Fibroblast of mammary gland (primary cell): ENCODE data around the gene HOXA7.
A peak's percentile ranks its signal among the peaks of the same experiment; 100 is the strongest.

ENCODE experiments used
- DNase-seq: peaks from one replicate; pipeline ENCODE4 v3.0.0-alpha.2; 2010; ENCODE audit warnings: low read depth
- H3K4me3 ChIP-seq: 2 replicates; pipeline ENCODE4 v1.5.1; 2011; ENCODE audit warnings: low read depth, mild to moderate bottlenecking, low read length, moderate library complexity; ENCODE audit not compliant: control insufficient read depth
- TF ChIP-seq, protein P1 (sequence below): conservative IDR thresholded peaks from 2 replicates; pipeline ENCODE4 v1.5.1; 2011; ENCODE audit warnings: low read depth, low read length, inconsistent platforms; ENCODE audit not compliant: control insufficient read depth, insufficient read depth

The HOXA7 gene

DNA sequence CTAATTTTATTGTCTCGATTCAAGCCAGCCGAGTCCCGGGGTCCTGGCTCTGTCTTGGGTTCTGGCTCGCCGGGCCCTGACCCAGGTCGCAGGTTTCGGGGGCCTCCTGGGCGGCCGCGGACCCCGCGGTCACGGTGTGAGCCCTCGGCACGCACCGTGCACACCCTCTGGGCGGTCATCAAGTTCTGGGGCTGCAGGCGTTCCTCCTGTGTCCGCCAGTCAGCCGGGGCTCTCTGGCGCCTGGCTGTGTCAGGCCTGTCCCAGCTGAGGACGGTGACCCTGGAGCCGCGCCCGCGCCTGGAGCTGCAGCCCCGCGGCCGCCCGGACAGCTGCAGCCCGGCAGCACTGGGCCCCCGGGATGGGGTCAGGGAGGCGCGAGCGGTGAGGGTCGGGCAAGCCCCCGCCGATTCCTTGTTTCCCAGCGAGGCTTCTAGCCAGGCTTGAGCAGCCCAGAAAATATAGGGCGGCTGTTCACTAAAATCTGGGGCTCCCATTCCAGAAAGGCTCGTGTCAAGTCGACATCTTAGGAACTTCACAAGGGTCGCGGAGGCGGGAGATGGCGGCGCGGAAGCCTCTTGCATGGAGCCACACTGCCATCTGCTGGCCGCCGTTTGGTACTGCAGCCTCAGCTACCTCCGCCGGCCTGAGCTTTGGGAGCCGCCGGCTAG, 4.2 kb upstream of the HOXA7 start:
- TF ChIP-seq, protein P1, sequence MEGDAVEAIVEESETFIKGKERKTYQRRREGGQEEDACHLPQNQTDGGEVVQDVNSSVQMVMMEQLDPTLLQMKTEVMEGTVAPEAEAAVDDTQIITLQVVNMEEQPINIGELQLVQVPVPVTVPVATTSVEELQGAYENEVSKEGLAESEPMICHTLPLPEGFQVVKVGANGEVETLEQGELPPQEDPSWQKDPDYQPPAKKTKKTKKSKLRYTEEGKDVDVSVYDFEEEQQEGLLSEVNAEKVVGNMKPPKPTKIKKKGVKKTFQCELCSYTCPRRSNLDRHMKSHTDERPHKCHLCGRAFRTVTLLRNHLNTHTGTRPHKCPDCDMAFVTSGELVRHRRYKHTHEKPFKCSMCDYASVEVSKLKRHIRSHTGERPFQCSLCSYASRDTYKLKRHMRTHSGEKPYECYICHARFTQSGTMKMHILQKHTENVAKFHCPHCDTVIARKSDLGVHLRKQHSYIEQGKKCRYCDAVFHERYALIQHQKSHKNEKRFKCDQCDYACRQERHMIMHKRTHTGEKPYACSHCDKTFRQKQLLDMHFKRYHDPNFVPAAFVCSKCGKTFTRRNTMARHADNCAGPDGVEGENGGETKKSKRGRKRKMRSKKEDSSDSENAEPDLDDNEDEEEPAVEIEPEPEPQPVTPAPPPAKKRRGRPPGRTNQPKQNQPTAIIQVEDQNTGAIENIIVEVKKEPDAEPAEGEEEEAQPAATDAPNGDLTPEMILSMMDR: peak; percentile 80
- DNase-seq: peak; percentile 86

DNA sequence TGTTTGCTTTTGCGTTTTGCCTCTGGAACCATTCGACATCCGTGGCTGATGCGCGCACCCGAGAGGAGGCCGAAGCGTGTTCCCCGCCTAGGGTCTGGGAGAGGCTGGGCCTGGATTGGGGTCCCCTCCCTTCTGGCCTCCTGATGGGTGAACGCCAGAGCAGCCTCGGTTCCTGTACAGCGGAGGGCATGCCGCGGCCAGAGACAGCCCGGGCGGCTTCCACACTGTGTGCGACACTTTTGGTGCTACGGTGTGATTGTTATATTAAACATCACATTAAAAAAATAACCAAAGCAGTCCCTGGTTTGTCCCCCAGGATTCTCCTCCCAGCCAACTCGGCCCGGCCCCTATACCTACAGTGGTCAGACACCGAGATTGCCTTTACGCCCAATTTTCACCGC, 3.7 kb upstream of the HOXA7 start:
- TF ChIP-seq, protein P1: no peak
- peak overlapping the region; percentile 77 for H3K4me3 ChIP-seq
- DNase-seq: no peak

More for the DNA sequence above, 4.2 kb upstream of the HOXA7 start:
- H3K4me3 ChIP-seq: peak overlapping the region; percentile 77

DNA sequence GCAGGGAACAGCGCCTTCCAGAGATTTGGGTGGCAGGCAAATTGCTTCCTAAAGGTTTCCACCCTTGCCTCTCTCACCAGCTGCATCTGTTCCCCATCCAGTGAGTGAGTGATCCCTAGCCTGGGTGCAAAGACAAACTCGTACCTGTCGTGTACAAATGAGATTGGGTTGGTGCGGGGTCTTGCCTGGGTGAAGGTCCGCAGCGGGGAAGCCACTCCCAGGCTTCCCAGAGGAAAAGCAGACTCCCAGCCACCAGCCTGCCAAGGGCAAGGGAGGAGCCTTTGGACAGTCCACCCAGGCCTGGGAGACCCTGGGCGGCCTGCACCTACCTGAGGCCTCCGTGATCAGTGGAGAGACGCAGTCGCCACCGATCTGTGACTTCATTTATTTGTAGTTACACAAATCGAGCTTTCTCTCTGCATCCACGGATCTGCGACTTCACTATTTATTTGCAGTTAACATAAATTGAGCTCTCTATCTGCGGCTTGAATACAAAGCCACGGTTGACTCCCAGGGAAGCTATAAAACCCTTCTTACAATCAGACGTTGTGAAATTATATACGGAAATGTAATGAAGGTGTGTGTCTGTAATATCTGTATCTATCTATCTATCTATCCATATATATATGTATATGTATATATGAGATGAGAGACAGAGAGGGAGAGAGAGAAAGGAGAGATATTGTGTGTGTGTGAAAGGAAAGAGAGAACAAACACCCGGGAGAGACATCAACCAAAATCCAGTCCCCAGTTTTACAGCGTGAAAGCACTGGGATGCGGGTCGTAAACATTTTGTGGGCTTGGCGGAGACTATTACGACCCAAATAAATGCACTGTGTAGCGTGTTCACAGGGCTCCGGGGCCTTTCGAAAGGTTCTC, 3.0 kb upstream of the HOXA7 start:
- DNase-seq: peak; percentile 15
- TF ChIP-seq, protein P1: no peak
- H3K4me3 ChIP-seq: peak overlapping the region; percentile 77

DNA sequence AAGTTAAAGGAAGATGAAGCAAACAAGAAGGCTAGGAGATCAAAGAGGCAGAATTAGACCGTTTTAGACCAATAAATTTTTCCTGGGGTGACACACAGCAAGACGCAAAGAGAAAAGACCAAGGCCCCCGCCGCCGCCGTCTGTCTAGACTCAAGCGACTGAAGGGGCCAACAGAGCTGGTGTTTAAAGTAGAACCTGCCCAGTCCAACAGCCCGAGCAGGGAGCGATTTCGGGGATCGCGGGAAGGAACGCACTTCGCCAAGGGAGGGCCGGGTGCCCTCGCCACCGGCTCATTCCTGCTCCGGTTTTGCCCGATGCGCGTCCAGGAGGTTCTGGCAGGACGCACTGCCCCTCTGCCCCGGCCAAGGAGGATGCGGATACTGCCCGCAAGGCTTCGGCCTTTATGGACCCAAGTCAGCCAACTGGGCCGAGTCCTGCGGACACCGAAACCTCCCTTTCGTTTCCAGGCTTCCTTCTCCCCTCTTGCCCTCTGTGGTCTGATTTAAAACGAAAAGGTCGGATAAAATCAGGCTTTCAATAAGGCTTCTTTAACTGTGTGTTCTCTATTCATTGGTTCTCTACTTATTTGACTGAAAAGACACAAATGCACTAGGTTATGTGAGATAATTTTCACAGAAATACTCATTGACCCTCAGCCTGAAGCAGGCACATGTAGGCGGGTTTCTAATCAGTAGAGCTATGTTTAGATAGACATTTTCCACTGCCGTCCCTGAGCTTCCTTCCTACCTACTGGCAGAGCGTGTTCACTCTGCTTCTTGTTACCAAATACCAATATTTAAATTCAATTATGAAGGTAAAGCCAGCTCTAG, 2.2 kb upstream of the HOXA7 start:
- H3K4me3 ChIP-seq: peak overlapping the region; percentile 3
- DNase-seq: peak; percentile 12
- TF ChIP-seq, protein P1: no peak

DNA sequence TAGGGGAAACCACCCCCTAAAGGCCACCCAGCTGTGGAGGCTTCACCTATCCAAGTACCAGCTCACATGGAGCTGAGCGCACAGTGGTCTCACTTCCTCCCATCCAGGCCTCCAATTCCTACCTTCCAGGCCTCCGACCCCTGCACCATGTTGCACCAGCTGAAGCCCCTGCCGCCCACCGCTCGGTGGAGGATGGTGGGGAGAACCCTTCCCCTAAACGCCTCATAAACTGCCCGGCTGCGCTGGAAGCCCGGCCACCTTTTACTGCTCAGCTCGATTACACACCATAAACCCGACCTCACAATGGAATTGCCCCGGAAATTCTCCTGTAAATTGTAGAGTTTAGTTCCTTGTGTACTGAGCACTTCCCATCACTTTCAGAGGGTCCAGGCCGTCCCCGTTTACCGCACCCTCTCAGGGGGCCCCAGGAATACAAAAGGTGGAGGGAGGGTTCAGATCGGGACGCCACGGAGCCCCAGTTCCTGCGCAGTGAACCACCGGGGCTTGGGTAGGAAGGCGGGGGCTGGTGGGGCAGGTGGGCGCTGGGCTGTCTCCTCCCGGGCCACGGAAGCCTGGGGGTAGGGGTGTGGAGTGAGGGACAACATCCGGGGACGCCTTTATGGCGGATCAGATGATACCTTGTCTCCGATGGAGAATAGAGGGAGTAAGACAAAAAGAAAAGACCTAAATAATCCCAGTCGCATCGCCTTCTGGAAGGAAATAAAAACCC, 1.4 kb upstream of the HOXA7 start:
- H3K4me3 ChIP-seq: no peak overlapping the region
- DNase-seq: no peak
- TF ChIP-seq, protein P1: no peak
